T1000 (cell line): ENCODE results near the gene ITPRIP.

Experiments used
- DNase-seq: peaks from one replicate; lab custom pipeline; 2025; ENCODE audit warnings: mixed read lengths; lab: John Stamatoyannopoulos, UW

Gene ITPRIP

DNA sequence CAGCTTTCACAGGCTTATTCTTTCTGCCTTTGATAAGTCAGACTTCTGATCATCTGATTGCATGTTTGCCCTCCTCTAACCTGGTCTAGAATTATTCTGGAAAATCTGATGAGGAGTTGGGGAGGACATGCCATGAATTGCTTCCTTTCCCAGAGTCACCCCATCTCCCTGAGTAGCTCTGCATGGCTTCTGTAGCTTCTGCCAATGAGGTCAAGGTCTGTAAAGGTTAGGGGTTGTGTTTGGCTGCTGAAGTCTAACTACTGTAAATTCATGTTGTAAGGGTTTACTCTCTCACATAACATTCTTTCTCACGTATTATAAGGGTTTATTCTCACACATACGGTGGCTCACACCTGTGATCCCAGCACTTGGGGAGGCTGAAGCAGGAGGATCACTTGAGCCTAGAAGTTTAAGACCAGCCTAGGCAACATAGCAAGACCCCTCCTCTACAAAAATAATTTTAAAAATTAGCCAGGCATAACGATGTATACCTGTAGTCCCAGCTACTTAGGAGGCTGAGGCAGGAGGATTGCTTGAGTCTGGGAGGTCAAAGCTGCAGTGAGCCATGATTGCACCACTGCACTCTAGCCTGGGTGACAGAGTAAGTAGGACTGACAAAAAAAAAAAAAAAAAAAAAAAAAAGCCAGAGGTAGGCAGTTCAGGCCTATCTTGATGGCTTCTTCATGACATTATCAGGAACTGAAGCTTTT, 58.6 kb downstream of the ITPRIP start:
- no peak for DNase-seq

GRCh38 chr10:104277785-104278184, 60.5 kb downstream of the ITPRIP start:
- no peak for DNase-seq

GRCh38 chr10:104276192-104276591, 62.1 kb downstream of the ITPRIP start:
- no peak for DNase-seq

DNA sequence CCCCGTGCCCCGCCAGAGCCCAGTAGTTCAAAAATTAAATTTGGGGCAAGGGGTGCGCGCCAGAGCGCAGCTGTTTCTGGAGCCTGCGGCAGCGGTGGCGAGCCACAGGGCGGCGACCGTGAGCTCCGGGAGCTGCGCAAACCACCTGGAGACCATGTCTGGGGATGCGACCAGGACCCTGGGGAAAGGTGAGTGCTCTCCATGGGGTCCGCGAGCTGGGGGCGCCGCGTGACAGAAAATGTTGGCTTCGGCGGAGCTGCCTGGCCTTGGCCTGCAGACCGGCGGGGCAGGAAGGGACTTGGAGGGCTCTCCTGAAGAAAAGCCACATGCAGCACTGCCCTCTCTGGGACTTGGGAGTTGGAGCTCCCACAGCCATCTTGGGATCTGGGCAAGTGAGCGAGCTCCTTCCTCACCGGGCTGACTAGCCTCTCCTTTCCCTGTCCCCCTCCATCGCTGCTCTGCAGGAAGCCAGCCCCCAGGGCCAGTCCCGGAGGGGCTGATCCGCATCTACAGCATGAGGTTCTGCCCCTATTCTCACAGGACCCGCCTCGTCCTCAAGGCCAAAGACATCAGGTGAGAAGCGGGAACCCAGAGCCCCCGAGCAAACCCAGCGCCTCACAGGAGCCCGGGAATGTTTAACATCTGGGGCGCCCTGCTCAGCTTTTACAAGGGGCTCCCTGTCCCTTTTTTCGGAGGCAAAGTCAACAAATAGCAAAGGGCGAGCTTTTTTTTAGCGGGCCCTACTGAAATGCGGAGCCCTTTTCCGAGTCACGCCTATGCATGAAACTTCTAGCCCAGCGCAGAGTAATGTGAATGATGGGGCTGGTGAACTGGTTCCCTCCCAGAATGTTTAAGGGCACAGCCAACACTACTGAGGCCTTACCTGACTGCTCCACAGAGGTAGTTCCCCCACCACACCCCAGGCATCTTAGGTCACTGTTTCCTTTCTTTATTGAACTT, 63.2 kb downstream of the ITPRIP start:
- no peak for DNase-seq

GRCh38 chr10:104273899-104274575, 64.2 kb downstream of the ITPRIP start:
- no peak for DNase-seq

DNA sequence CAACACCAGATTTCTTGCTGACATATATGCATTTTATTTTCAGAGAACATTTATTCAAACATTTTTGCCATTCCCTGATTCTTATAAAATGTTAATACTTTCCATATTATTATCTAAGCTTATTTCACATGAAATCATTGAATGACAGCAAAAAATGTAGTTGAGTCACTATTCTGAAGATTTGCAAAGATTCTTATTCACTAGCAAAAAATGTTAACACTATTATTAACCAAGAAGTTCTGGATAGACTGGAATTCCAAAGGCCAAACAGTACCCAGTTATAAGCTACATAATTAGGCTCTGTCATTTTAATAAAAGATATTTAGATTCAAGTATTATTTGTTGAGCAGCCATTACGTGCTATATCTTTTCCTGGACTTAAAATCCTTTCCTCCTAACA, 65.0 kb downstream of the ITPRIP start:
- DNase-seq, result no peak

DNA sequence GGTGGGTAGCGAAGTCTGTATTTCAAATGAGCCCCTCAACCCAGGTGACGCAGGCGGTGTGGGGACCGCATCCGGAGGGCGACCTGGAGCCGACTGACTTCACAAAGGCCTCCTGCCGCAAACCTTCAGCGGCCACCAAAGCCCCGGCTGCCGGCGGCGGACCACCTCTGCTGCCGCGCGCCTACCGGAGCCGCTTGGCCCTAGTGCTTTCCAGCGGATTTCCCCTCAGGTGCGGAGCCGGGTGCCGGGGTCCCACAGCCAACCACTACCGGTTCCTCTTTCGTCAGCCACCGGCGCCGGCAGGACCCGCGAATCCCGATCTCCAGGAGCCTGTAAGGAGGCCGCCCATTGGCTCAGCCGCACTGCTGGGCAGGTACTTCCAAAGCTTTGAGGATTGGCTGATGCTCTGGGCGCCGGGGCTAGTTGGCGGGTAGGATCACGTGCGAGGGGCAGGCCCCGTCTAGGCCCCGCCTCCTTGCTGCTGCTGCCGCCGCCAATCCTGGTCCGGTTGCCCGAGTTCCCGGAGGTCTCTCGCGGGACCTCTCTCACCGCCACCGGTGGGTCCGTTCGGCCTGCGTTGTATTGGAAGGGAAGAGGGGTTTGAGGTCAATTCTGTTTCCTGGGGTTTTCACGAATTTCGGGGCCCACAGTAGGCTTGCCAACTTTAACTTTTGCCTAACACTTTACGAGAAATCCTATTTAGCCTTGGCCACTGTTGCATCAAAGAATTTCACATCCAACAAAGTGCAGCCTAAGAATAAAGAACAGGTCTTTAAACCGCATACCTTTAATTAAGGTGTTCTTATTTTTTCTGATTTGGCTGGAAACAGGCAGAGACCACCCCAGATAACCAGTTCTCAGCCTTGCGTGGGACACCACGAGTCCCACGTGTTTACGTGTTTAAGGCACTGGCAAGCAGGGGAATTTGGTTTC, 69.3 kb downstream of the ITPRIP start, which contains the start of gene GSTO2:
GSTO2 (plus strand) TSS at position 472 of the 933 bp plus-strand sequence. CDS start 5,732 bp downstream, outside the sequence.
- peak; percentile 97 for DNase-seq

DNA sequence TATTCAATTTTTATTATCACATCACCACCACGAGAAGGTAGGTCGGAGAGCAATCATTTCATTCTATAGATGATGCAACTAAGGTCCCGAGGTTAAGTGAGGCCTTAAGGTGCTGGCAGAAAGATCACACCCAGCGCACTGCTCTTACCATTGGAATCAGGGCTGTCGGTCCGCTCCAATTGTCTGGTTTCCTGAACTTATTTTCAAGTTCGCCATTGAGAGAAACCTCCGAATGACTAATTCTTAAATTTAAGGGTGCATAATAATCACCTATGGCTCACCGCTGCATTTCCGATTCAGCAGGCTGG, 69.9 kb downstream of the ITPRIP start:
- no peak for DNase-seq

GRCh38 chr10:104267721-104268404, 70.4 kb downstream of the ITPRIP start:
- DNase-seq, result no peak

GRCh38 chr10:104264783-104265182, 73.5 kb downstream of the ITPRIP start:
- no peak for DNase-seq

DNA sequence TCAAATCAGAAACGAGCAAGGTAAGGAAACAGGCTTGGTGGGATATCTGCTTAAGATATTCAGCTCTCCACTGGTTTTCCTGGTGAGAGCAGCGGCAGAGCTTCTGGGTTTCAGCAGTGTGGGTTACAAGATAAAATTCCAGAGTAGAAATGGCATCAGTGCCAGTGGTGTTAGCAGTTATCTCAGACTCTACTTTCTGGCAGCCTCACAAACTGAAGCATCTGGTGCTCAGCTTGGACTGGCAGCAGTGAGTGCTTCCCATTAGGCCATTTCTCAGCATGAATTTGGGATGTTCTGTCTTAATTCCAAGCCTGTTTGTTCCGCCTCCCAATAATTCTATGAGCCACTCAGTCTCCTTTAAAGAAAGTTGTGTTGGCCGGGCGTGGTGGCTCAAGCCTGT, 76.2 kb downstream of the ITPRIP start:
- DNase-seq, result no peak

DNA sequence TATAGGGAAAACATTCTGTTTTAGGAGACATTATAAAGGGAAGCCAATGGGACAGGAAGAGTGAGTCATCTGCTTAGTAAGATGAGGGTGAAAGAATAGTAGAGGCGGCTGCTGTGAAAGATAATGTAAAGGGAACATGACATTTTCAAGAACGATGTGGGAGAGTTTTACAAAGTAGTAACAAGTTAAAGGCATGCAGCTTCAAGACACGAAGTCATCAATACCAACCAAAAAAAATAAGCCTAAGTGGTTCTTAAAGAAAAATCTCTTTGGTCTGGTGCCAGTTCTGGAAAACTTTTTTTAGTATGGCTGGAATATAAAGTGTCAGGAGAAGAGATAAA, 77.5 kb downstream of the ITPRIP start:
- DNase-seq, result no peak

GRCh38 chr10:104259999-104260774, 78.1 kb downstream of the ITPRIP start:
- DNase-seq, result no peak
